ENCODE data around the gene PHYKPL. TPM values are rescaled to one million over a fixed set of nuclear protein-coding genes. Genes with fewer than 3 reads are reported as not detected.

The PHYKPL gene
- total RNA-seq, 1 experiment from 2014 or later = 48.8 TPM

- Histone ChIP-seq H2BK5ac (ENCODE audit: insufficient read length, low read length) (no peak overlapping the region), H3K4me1 (ENCODE audit: insufficient read depth, low read length) (no peaks in the 10 kb centered on the region), H3K27ac (ENCODE audit: insufficient read length, low read depth, low read length) (no peak overlapping the region), H3K4ac (ENCODE audit: low read depth, low read length) (no peak overlapping the region), H4K91ac (ENCODE audit: insufficient read length, low read depth, low read length) (no peak overlapping the region), H2BK20ac (ENCODE audit: low read depth, low read length, poor library complexity, severe bottlenecking) (no peak overlapping the region), H4K5ac (ENCODE audit: insufficient read length, low read depth, low read length) (no peak overlapping the region), H4K8ac (replicated peaks; ENCODE audit: insufficient read length, low read depth, low read length) (no peak overlapping the region), H4K20me1 (ENCODE audit: control insufficient read depth, insufficient read depth, insufficient read length) (no peaks in the 10 kb centered on the region), H3K9ac (ENCODE audit: extremely low read depth, insufficient read length, low read length) (peak overlapping the region; percentile 34), H3K14ac (ENCODE audit: insufficient read depth, low read length) (no peak overlapping the region; the same call in 1 of the 2 replicates), H3K79me2 (ENCODE audit: insufficient read depth, low read length) (peaks cover 4% of the 10 kb centered on the region; the same call in 1 of the 2 replicates), H3K9me3 (ENCODE audit: control insufficient read depth, low read depth, low read length) (no peaks in the 10 kb centered on the region), H2AFZ (ENCODE audit: low read length) (no peak overlapping the region), H3K23me2 (ENCODE audit: insufficient read length, low read depth, low read length, poor library complexity, severe bottlenecking) (peaks cover 3% of the 10 kb centered on the region), H2AK5ac (ENCODE audit: insufficient read length, low read length) (no peak overlapping the region), H2BK12ac (ENCODE audit: insufficient read length, low read depth, low read length) (no peak overlapping the region), H3K56ac (ENCODE audit: insufficient read length, low read depth, low read length) (no peak overlapping the region), H2BK120ac (ENCODE audit: low read depth, low read length, poor library complexity, severe bottlenecking) (no peak overlapping the region), H2BK15ac (ENCODE audit: low read depth, low read length) (no peak overlapping the region), H3T11ph (ENCODE audit: low read length) (no peak overlapping the region), H3K4me2 (ENCODE audit: insufficient read depth, insufficient read length, low read length) (peak overlapping the region; percentile 61), H3K79me1 (ENCODE audit: insufficient read depth, low read depth, low read length, poor library complexity, severe bottlenecking) (no peaks in the 10 kb centered on the region), H3K23ac (ENCODE audit: insufficient read length, low read depth, low read length) (no peak overlapping the region), H3K27me3 (ENCODE audit: insufficient read depth, low read length) (no peaks in the 10 kb centered on the region), H3K18ac (ENCODE audit: insufficient read length, low read depth, low read length) (peak overlapping the region; percentile 68)
- Mint-ChIP-seq H3K4me1 (peaks cover 12 to 22% of the 10 kb centered on the region in 2 experiments), H3K9me3 (no peaks in the 10 kb centered on the region; a peak in 1 of 5 replicates), H3K27me3 (ENCODE audit: low read depth) (no peaks in the 10 kb centered on the region; the same call in 1 of the 2 replicates), H3K36me3 (ENCODE audit: insufficient read depth in 1 of 3, low read depth in 3 of 3) (peaks cover 39 to 50% (median 49%) of the 10 kb centered on the region in 3 experiments), H3K27ac (no peak overlapping the region), H3K4me3 (peak overlapping the region; percentile 79 to 82)
- DNase-seq = no peak
- WGBS (ENCODE audit: extremely low coverage, insufficient read length, low lambda C conversion rate) = no CpG with 5 or more reads among the region's 21 CpGs
- TF ChIP-seq CTCF (conservative IDR thresholded peaks at IDR 0.05) = no peak
Observed at GRCh38 chr5:178231539-178232123, 971 bp downstream of the PHYKPL start.
